HK-2 (cell line): Measurements from ENCODE around the gene CUL7.
A peak's percentile ranks its signal among the peaks of the same experiment; 100 is the strongest.
"Not testable (repeated sequence)": the region's sequence is repeated elsewhere in the genome, so short reads cannot be mapped to it uniquely, and the experiment has no call there.

Source experiments
- DNase-seq: peaks from one replicate; pipeline ENCODE4 v3.0.0-alpha.2; 2018; ENCODE audit not compliant: unreplicated experiment

Gene CUL7

GRCh38 chr6:43045371-43045930 lies 8.2 kb downstream of the CUL7 start:
- DNase-seq = no peak

- no peak for DNase-seq
Observed at GRCh38 chr6:43043310-43043709, 10.3 kb downstream of the CUL7 start.

- not testable (repeated sequence) for DNase-seq
Observed at GRCh38 chr6:43041475-43041874, 12.2 kb downstream of the CUL7 start.

- no peak for DNase-seq
Observed at GRCh38 chr6:43040542-43041257, 13.0 kb downstream of the CUL7 start.

DNA sequence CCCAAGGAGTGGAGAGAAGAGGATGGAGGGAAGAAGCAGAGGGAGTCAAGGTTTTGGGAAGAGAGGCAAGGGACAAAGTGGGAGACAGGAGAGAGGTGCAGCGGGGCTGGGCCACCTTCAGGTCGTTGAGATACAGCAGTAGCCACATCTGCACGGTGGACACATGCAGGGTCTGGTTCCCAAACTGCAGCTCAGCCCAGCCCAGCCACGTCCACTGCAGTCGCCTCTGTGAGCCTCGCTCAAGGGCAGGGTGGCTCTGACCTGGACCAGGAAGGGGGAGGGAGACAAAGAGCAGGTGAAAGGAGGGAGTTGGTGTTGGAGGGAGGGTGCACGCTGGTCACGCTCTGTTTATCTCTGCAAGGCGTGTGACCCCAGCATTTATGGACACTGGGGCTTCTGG lies 14.9 kb downstream of the CUL7 start:
- no peak for DNase-seq

DNA sequence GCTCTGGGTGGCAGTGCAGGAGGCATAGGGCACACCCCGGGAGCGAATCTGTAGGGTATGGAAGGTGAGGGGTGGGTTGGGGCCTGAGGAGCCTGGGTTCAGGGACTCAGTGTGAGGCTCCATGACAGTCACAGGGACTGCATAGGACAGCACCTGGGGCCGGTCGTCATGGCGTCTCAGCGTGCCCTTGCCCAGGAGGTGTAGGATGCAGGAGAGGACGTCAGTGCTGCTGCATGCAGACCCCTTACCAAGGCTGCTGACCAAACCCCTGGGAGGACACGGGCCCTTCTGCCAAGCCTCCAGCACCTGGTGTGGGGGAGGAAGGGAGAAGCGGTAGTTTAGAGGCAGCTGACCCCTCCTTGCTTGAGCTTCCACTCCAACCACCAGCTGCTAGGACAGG lies 15.9 kb downstream of the CUL7 start:
- no peak for DNase-seq

GRCh38 chr6:43037197-43037596 lies 16.5 kb downstream of the CUL7 start:
- no peak for DNase-seq

GRCh38 chr6:43036712-43037111 lies 16.9 kb downstream of the CUL7 start:
- no peak for DNase-seq

- no peak for DNase-seq
Observed at GRCh38 chr6:43035495-43036194, 18.0 kb downstream of the CUL7 start.

DNA sequence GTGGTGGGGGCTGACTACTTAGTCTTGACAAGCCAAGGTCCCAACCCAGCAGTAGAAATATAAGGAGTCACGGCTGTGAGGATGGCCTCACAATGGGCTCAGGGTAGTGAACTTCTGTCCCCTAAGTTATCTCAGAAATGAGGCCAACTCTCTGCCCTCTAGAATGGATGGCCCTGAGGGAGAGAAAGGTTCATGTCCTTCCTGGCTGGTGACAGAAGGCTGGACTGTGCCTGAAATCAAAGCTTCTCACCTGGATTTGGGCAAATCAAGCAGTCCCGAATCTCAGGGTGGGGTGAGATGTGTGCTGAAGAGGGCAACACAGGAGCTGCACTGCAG lies 19.5 kb downstream of the CUL7 start:
- no peak for DNase-seq

DNA sequence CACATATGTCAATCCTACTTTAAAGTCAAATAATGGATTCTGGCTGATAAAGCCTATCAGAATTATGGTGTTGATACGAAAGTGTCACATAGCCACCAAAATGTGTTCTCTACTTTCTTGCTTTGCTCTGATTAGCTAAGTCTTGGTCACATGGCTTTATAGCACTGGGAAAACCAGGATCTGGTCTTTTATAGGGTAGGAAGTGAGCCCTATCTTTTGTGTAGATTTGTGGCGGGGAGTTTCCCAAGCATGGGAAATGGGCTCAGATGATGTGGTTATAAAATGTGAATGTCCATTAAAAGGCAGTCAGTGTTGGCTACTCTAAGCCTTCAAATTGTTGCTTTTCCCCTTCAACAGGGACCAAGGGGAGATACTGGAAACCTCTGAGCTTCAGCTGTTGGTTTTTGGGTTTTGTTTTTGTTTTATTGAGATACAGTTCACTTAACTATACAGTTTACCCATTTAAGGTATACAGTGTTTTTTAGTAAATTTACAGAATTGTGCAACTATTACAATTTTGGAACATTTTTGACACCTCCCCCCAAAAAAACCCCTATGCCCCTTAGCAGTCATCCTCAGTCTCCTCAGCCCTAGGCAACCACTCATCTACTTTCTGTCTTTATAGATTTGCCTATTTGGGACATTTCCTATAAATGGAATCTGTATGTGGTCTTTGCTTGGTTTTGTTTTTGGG lies 20.0 kb downstream of the CUL7 start:
- no peak for DNase-seq

GRCh38 chr6:43032326-43032725 lies 21.3 kb downstream of the CUL7 start:
- DNase-seq = no peak

- no peak for DNase-seq
Observed at GRCh38 chr6:43029120-43029519, 24.5 kb downstream of the CUL7 start.

DNA sequence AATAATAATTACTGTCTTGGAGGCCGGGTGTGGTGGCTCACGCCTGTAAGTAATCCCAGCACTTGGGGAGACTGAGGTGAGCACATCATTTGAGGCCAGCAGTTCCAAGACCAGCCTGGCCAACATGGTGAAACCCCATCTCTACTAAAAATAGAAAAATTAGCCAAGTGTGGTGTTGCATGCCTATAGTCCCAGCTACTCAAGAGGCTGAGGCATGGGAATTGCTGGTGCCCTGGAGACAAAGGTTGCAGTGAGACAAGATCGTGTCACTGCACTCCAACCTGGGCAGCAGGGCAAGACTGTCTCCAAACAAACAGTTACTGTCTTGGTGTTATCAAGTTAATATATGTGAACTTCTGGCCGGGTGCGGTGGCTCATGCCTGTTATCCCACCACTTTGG lies 27.3 kb downstream of the CUL7 start:
- no peak for DNase-seq

DNA sequence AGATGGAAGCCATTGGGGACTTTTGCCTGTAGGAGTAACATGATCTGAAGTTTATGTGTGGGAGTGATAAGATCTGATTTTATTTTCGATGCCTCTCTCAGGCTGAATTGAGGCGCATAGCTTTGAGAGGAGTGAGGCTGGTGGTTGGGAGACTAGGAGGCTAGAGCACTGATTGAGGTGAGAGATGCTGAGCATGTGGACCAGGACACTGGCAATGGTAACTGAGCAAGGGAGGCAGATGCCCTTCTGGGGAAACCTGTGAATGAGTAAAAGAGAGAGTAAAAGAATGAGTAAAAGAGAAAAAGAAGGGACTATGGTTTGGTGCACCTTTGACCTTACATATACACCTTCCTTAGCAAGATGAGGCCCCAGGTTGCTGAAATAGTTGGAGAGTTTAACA lies 29.2 kb downstream of the CUL7 start:
- DNase-seq = no peak

DNA sequence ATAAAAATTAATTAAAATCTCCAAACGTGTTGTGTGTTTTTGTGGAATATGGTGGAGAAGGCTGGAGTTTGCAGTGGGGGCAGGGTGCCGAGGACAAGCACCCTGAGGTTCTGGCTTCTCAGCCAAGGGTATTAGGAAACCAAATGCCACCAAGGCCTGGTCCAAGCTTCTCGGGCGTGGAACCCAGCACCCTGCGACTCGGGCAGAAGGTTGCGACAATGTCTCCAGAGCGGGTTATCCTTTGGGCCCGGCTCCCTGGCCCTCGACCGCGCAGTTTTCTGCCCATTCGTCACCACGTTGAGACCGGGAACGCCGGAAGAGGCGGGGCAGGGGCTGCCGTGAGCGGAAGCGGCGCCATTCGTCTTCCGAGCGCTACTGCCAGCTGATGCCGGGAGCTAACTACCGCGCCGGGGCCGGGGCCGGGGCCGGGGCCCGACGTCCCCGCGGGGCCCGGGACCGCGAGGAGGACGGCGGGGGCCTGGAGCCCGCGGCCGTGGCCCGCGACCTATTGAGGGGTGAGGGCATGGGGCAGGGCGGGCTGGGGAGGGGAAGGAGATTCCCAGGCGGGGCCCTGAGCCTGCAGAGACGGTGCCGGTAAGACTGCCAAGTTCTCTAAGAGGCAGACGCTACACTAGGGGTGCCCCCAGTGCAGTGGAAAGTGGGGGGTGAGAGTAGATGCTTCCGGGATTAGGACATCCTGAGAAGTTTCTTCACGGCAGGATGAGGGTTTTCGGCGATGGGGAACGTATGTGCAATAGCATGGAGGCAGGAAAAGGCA lies 32.2 kb downstream of the CUL7 start, which contains the start of gene RRP36:
TSS of gene RRP36 (plus strand) at position 354 of the 778 bp plus-strand sequence. CDS start at position 386, 32 bp downstream.
- peak; percentile 84 for DNase-seq

GRCh38 chr6:43020847-43021246 lies 32.8 kb downstream of the CUL7 start:
- no peak for DNase-seq

GRCh38 chr6:43020052-43020705 lies 33.5 kb downstream of the CUL7 start:
- DNase-seq = no peak

DNA sequence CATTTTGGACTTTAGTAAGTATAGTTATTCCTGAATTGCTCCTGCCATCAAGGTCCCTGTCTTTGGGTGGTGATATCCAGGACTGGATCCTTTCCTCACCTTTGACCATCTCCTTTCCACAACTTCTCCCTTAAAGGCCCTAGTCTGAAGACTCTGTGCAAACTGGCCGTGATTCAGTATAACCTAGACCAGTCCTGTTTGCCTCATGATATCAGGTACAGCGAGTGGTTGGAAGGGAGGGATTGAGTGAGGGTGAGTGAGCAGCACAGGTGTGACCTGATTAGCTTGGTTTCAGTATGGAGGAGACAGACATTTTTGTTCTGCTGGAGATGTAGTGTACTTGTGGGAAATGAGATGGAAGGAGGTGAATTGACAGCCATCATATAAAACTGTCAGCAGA lies 34.5 kb downstream of the CUL7 start:
- DNase-seq = no peak

- no peak for DNase-seq
Observed at GRCh38 chr6:43016943-43017334, 36.7 kb downstream of the CUL7 start.

GRCh38 chr6:43016176-43016942 lies 37.3 kb downstream of the CUL7 start:
- no peak for DNase-seq
